Raji (cell line): ENCODE measurements around the gene KXD1.

ENCODE experiments used
- POLR2A ChIP-seq: IDR thresholded peaks from 2 replicates; pipeline ENCODE4 v1.6.1; 2011; ENCODE audit warnings: low read depth, low read length, control low read depth; ENCODE audit not compliant: insufficient read depth

Gene KXD1

DNA sequence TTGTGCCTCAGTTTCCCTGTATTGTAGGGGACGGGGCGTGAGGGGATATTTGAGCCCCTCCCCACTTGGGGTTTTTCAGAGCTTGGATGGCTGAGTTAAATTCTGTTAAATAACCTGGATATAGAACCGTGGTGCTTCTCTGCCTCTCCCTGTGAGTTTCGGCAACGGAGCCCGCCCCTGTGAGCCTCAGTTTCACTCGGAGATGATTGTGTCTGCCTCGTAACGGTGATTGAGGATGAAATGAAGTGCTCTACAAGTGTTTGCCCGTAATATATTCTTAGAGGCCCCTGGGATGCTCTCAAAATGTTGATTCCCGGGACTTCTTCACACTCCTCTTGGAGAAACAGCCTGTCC, 509 bp downstream of the KXD1 start:
- no peak for TF ChIP-seq POLR2A

DNA sequence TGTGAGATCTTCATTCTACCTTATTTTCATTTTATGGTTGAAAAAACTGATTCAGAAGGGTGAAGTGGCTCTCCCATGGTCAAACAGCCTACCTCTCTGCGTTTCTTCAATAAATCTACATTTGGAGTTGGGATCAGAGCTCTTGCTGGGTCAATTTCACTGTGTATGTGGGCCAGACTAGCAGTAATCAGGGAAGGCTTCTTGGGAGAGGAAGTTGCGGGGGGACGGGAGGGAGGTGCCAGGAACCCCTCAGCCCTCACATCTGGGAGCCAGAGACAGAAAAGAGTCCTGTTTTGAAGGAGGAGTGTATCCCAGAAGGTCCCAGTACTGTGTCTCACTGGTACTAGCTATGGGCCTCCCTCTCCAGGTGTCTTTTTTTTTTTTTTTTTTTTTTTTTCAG, 934 bp downstream of the KXD1 start:
- peak; percentile 40; the same call in 1 of the 2 replicates for TF ChIP-seq POLR2A

DNA sequence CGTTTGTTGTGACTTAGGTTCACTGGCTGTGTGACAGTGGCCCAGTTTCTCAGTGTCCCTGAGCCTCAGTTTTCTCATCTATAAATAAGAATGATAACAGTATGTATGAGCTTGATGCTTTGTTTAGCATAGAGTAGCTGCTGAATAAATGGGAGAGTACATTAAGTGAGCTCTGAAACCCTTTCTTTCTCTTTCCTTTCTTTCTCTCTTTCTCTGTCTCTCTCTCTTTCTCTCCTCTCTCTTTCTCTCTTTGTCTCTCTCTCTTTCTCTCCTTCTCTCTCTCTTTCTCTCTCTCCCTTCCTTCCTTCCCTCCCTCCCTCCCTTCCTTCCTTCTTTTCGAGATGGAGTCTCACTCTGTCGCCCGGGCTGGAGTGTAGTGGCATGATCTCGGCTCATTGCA, 2.0 kb downstream of the KXD1 start:
- TF ChIP-seq POLR2A, result no peak

DNA sequence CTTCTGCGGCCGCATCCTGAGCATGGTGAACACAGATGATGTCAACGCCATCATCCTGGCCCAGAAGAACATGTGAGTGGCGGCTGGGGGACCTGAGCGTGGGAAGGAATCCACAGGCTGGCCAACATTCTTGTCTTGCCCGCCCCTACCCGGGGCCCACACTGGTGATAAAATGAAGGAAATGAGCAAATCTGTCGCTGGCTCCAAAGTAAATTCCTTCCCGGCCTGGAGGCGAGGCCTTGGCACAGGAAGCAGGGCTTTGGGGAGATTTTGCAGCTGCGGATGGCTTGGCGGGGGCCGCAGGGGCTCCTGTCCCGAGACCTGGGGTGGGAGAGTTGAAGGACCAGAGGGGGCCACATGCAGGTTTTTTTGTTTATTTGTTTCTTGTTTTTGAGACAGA, 4.4 kb downstream of the KXD1 start:
- TF ChIP-seq POLR2A, result no peak

DNA sequence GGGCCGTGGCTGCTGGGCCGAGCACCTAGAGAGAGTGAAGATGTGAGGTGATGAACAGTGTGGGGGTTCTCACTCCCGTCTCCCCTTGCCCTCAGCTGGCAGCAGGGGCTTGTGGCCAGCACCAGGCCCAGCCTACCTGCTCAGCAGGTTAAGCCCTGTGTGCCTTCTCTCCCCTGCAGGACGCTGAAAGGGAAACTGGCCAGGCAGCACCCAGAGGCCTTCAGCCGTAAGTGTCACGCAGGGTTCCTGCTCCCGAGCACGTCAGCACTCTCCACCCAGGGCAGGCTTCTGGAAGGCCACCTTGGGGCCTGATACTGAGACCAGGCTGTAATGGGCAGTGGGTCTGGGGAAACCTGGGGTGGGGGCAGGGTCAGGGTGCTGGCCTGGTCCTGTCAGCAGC, 9.3 kb downstream of the KXD1 start:
- no peak for TF ChIP-seq POLR2A

DNA sequence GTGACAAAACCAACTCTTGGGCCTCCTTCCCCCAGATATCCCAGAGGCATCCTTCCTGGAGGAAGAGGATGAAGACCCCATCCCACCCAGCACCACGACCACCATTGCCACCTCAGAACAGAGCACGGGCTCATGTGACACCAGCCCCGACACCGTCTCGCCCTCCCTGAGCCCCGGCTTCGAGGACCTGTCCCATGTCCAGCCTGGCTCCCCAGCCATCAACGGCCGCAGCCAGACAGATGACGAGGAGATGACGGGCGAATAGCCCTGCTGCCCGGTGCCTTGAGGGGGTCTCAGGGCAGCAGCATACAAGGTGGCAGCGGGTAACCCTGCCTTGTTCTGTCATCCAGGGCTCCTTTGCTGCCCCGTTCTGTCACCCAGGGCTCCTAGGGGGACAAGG, 10.7 kb downstream of the KXD1 start:
- TF ChIP-seq POLR2A, result no peak

DNA sequence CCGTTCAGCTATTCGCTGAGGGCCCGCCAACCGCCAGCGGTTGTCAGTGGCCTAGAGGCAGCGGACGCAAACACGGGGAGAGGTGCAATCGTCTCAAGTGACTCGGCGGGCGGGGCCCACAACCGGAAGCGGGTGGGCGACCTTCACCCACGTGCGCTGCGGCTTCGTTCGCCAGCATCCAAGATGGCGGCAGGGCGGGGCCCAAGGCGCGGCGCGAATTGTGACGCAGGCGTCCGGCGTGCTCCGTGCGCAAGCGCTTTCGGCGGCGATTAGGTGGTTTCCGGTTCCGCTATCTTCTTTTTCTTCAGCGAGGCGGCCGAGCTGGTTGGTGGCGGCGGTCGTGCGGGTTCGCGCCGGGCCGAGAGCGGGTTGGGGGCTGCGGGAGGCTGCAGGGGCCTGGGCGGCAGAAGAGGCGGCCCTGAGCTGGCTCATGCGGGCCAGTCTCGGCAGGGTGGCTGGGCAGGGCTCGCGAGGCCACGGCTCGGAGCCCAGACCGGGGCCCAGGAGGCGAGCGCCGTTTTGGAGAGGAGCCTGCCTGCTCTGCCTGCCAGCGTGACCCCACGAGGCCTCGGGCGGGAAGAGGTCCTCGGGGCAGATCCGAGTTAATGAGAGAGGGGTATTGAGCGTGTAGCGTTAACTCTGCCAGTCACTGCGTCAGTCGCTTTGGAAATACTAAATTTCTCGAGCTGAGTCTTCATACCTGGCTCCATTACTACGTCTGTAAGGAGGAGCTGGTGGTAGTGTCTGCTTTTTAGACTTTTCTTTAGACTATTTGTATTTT, 14.1 kb downstream of the KXD1 start, which contains the start of gene UBA52:
Gene UBA52, plus strand, starts transcription at position 294 of the 781 bp plus-strand sequence. CDS start 1,444 bp downstream, outside the sequence.
- peak; percentile 92 for TF ChIP-seq POLR2A

DNA sequence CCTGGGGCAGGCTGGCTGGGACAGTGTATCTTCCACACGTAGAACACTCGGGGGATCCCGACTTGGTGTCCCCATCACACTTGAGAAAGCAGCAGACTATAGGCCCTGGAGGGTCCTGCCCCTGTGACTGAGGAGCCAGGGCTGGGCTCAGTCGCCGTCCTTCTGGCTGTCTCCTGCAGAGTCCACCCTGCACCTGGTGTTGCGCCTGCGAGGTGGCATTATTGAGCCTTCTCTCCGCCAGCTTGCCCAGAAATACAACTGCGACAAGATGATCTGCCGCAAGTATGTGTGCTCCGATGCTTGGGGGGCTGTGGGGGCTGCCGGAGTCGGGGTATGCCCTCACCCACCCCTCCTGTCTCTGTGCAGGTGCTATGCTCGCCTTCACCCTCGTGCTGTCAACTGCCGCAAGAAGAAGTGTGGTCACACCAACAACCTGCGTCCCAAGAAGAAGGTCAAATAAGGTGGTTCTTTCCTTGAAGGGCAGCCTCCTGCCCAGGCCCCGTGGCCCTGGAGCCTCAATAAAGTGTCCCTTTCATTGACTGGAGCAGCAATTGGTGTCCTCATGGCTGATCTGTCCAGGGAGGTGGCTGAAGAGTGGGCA, 17.1 kb downstream of the KXD1 start:
- TF ChIP-seq POLR2A, result no peak

DNA sequence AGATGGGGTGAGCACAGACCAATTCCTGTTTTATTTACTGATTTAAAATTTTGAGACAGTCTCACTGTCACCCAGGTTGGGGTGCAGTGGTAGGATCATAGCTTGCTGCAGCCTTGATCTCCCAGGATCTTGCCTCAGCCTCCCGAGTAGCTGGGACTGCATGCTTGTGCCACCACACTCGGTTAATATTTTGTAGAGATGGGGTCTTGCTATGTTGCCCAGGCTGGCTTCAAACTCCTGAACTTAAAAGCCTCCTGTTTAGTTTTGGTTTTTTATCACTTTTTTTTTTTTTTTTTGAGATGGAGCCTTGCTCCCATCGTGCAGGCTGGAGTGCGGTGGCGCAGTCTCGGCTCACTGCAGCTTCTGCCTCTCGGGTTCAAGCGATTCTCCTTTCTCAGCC, 18.7 kb downstream of the KXD1 start:
- TF ChIP-seq POLR2A, result no peak

DNA sequence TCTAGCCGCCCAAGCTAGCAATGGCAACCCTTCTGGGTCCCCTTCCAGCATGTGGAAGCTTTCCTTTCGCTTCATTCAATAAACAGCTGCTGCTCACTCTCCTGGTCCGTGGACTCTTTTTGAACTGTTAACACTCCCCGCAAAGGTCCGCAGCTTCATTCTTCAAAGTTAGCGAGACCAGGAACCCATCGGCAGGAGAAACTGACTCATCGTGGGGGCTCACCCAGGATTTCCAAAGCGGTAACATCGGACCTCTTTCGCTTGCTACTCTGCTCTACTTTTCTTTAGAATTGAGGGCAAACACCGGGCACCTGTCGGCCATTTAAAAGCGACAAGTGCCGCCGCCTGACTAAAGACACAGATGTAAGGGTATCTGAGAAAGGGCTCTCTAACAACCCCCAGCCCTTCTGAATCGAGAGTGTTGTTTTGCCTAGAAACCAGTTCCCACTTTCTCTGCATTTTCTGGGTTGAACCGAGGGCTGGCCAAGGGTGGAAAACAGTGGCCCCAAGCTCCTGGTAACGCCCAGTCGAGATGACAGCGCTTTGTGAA, 19.8 kb downstream of the KXD1 start:
- no peak for TF ChIP-seq POLR2A

DNA sequence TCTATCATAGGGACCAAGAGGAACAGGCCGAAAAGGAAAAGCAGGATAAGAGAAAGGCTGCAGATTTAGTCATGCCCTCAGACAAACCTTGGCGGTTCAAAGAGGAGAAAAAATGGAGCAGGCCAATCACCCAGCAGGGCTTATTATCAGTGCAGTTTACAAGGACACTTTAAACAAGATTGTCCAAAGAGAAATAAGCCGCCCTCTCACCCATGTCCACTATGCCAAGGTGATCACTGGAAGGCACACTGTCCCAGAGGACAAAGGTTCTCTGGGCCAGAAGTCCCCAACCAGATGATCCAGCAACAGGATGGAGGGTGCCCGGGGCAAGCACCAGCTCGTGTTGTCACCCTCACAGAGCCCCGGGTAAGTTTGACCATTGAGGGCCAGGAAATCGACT, 22.6 kb downstream of the KXD1 start:
- no peak for TF ChIP-seq POLR2A

DNA sequence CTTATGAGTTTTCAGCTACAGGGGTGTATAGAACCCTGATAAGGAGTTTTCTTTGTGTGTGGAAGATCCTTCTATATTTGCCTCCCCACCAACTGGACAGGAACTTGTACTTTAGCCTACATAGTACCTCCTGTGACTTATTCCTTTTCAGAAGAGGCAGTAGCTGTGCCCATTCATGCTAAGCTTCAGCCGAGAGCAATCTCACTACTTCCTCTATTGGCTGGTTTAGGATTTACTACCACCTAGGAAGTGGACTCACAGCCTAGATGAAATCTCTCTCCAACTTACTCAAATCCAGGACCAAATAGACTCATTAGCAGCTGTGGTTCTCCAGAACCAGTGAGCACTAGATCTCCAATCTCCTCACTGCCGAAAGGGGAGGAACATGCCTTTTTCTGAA, 28.6 kb downstream of the KXD1 start:
- TF ChIP-seq POLR2A, result no peak

DNA sequence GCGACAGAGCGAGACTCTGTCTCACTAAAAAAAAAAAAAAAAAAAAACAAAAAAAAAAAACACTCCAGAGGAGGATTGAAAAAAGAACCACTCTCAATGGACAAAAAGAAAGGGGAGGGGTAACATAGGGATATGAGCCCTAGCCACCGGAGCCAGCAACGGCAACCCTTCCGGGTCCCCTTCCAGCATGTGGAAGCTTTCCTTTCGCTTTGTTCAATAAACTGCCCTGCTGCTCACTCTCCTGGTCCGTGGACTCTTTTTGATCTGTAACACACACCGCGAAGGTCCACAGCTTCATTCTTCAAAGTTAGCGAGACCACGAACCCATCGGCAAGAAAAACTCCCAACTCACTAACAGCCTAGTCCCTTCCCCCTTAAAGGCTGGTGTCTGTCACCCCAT, 29.9 kb downstream of the KXD1 start:
- TF ChIP-seq POLR2A, result no peak

DNA sequence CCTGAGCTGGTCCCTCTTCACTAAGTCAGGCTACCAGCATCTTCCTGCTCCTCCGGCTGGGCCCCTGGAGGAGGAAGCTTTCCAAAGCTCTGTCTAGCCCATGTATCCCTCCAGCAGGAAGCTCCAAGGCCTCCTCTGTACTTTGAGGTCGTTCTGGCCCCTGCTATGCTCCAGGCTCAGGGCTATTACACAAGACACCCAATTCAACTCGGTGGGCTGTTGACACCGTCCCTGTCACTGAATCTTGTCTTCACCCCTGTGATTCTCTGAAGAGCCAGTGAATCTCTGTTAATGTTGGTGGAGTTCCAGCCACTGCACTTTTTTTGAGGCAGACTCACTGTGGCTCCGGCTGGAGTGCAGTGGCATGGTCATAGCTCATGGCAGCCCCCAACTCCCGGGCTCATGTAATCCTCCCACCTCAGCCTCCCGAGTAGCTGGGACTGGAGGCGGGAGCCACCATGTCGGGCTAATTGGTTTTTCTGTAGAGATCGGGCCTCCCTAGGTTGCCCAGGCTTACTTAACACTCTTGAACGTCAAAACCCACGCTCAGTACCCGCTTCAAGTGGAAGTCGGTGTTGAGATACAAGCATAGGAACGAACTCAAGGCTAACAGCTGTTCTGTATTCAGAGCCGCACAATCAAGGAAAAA, 30.4 kb downstream of the KXD1 start:
- TF ChIP-seq POLR2A, result no peak

DNA sequence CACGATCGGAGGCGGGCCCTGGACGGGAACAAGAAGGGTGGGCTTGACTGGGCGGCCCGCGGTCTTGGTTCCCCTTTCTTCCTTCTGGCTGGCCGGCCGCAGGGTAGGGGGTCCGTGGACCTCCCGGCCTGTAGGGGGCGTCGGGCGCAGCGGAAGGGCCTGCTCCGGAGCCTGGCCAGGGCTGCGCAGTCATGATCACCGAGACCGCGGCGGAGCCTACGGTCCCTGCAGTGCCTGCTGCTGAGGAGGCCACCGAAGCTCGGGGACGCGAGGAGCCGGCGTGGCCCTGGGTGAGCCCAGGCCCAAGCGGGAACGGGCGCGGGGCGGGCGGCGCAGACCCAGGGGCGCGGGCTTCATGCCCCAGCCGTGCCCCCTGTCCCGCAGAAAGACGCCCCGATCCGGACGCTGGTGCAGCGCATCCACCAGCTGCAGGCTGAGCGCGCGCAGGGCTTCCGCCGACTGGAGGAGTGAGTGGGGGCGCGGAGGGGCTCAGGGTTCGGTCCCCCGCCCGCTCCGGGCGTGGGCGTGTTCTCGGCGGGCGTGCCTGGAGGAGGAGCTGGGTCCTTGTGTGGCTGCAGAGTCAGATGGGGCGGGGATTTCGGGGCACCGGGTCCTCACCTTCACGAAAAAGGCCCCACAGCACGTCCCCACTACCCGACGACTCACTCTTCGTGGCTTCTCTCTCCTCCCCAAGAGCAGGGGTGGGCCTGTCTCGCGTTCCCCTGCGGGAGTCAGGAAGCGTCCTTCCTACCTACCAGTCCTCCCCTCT, 31.1 kb downstream of the KXD1 start, which contains the start of gene REX1BD:
Gene REX1BD, plus strand, starts transcription at position 188 of the 769 bp plus-strand sequence. Its CDS starts 4 bp downstream, at position 192.
- peak; percentile 95 for TF ChIP-seq POLR2A

DNA sequence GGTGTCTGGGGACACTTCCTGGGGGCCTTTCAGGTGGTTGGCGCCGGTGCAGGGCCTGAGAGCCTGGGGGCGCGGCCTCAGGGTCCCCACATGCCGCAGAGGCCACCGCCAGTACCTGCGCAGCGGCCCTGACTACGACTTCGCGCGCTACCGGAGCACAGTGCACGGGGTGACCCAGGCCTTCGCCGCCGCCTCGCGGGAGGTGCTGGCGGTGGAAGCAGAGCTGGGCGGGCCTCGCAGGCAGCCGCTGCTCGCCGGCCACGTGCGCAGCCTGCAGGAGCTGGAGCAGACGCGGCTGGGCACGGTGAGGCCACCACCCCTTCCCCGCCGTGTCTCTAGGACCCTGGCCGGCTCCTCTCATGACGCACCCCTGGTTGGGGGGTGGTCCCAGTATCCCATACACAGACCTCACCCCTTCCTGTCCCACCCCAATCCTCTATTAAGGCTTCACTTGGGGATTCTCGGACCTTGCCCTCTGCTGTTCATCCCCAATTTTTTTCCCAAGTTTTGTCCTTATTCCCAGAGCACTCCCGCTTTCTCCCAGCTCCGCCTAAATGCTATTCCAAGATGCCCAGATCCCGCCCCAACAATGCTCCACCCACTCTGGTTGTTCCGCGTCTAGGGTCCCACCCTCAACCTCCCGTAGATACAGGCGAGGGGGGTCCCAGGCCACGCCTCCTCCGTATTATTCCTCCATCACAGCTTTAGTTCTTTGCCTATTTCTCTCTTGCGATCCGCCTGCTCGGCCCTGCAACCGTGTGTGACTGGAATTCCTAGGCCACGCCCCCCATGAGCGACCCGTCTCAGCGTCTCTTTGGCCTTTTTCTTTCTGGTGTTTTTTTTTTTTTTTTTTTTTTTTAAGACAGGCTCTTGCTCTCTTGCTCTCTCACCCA, 32.0 kb downstream of the KXD1 start:
- TF ChIP-seq POLR2A, result no peak
